HG03520 (cell line): Measurements from ENCODE around the gene INPP4B.

Source experiments
- ATAC-seq: cut with Tn5 transposase; IDR thresholded peaks from one replicate; pipeline ENCODE4 v1.9.1; 2021; ENCODE audit warnings: mild to moderate bottlenecking, moderate library complexity; ENCODE audit not compliant: unreplicated experiment

The INPP4B gene

GRCh38 chr4:142044271-142044670 is 801.8 kb downstream of the INPP4B start:
- ATAC-seq = no peak

- ATAC-seq = no peak
Measured at GRCh38 chr4:142043509-142043908, 802.6 kb downstream of the INPP4B start.

- no peak for ATAC-seq
Measured at GRCh38 chr4:142041788-142042187, 804.3 kb downstream of the INPP4B start.

- no peak for ATAC-seq
Measured at GRCh38 chr4:142040043-142040442, 806.1 kb downstream of the INPP4B start.

GRCh38 chr4:142036795-142037583 is 809.1 kb downstream of the INPP4B start:
- ATAC-seq = no peak

- ATAC-seq = no peak
Measured at GRCh38 chr4:142035566-142035965, 810.5 kb downstream of the INPP4B start.

GRCh38 chr4:142034101-142034500 is 812.0 kb downstream of the INPP4B start:
- no peak for ATAC-seq

- ATAC-seq = no peak
Measured at GRCh38 chr4:142030010-142030409, 816.1 kb downstream of the INPP4B start.

- no peak for ATAC-seq
Measured at GRCh38 chr4:142021761-142022160, 824.3 kb downstream of the INPP4B start.

GRCh38 chr4:142021181-142021580 is 824.9 kb downstream of the INPP4B start:
- ATAC-seq = no peak

- ATAC-seq = peak; percentile 65
Measured at GRCh38 chr4:142016031-142016430, 830.1 kb downstream of the INPP4B start.

GRCh38 chr4:142009751-142010150 is 836.4 kb downstream of the INPP4B start:
- ATAC-seq = no peak

GRCh38 chr4:142005519-142005918 is 840.6 kb downstream of the INPP4B start:
- ATAC-seq = no peak

GRCh38 chr4:141999446-142000143 is 846.5 kb downstream of the INPP4B start:
- no peak for ATAC-seq

- ATAC-seq = no peak
Measured at GRCh38 chr4:141995056-141995455, 851.0 kb downstream of the INPP4B start.

GRCh38 chr4:141977433-141977832 is 868.7 kb downstream of the INPP4B start:
- no peak for ATAC-seq
